Stomach smooth muscle (tissue), 2 donors: Measurements from ENCODE around the gene ETV5.

Experiments used
- H3K27ac ChIP-seq: one replicate; pipeline ENCODE4 v1.7.0; 2013; ENCODE audit warnings: mild to moderate bottlenecking, low read length, inconsistent platforms
- H3K27me3 ChIP-seq, 2 donors: one replicate each; pipeline ENCODE4 v1.7.0; 2013; ENCODE audit warnings: low read length in 2 of 2; ENCODE audit not compliant: insufficient read depth in 2 of 2, control insufficient read depth in 1 of 2
- H3K36me3 ChIP-seq, 2 donors: one replicate each; pipeline ENCODE4 v1.7.0; 2013; ENCODE audit warnings: low read length in 2 of 2; ENCODE audit not compliant: control insufficient read depth in 2 of 2, insufficient read depth in 2 of 2
- H3K4me1 ChIP-seq: one replicate; pipeline ENCODE4 v1.7.0; 2013; ENCODE audit warnings: low read length; ENCODE audit not compliant: control insufficient read depth, insufficient read depth
- H3K4me3 ChIP-seq, 2 donors: one replicate each; pipeline ENCODE4 v1.7.0; 2013; ENCODE audit warnings: low read length in 2 of 2
- H3K9ac ChIP-seq, 2 donors: one replicate each; pipeline ENCODE4 v1.7.0; 2013; ENCODE audit warnings: low read length in 2 of 2, mild to moderate bottlenecking in 1 of 2
- H3K9me3 ChIP-seq, 2 donors: one replicate each; pipeline ENCODE4 v1.7.0; 2013; ENCODE audit warnings: low read length in 2 of 2; ENCODE audit not compliant: control insufficient read depth in 2 of 2
- donor health status: healthy.
- donor health status: Pancreatic carcinoma.

ETV5 gene

DNA sequence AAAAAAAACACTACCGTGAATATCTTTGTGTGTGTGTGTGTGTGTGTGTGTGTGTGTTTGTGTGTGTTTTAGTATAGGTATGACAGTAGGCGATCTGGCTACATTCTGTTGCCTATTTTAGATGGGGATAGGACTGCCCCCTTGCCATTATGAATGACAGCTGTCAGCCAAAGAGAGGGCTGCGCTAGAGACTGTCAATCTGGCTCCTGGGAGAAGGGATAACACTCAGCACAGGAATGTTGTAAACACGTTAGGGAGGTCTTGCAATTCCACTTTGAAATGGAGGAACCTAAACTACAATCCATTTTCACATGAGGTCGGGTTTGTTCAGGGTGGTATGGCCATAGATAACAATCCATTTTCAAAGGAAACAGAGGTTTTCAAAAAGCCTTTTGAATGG is 14.1 kb upstream of the ETV5 start:
- H3K4me3 ChIP-seq, result no peak overlapping the region
- H3K4me1 ChIP-seq, result no peaks in the 10 kb centered on the region
- H3K27me3 ChIP-seq, result peaks cover 0 to 3% of the 10 kb centered on the region in 2 donors
- H3K36me3 ChIP-seq, result no peaks in the 10 kb centered on the region
- no peaks in the 10 kb centered on the region for H3K9me3 ChIP-seq
- no peak overlapping the region for H3K9ac ChIP-seq
- no peak overlapping the region for H3K27ac ChIP-seq

DNA sequence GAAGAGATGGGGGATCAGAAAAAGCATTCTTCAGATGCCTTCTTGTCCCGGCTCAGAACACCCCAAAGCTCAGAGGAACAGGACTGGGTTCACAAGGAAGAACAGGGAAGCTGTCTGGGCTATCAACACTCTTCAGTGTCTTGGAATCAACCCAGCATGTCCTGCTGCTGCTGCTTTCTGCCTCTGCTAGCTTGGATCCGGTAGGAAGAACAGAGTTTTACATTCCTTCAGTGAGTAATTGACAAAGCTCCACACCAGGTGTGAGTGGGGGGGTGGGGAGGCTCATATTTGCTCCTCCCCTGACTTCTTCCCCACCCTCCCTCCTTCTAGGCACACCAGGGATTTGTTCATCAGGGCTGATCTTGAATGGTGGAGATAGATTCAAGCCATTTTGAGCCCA is 13.1 kb upstream of the ETV5 start:
- Histone ChIP-seq H3K9ac (no peak overlapping the region), H3K27me3 (peaks cover 0 to 3% of the 10 kb centered on the region in 2 donors), H3K36me3 (no peaks in the 10 kb centered on the region), H3K4me3 (no peak overlapping the region), H3K9me3 (no peaks in the 10 kb centered on the region), H3K4me1 (no peaks in the 10 kb centered on the region), H3K27ac (no peak overlapping the region)

DNA sequence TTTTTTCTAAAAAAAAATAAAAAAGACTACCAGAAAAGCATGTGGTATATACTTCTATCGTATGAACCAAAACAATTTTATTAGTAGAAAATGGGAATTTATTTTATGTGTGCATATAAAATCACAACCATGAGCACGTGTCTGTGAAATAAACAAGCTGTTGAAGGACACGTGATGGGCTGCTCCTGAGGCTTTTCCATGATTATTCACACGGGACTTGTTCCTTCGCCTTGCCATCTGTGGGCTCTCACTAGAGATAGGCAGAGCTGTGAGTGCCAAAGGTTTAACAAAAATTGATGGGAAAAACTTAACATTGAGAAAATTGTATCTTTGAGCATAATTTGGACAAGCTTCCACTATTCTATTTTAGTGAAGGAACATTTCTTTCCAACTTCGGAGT is 12.4 kb upstream of the ETV5 start:
- Histone ChIP-seq H3K27me3 (peaks cover 0 to 3% of the 10 kb centered on the region in 2 donors), H3K27ac (no peak overlapping the region), H3K9me3 (no peaks in the 10 kb centered on the region), H3K36me3 (no peaks in the 10 kb centered on the region), H3K4me3 (no peak overlapping the region), H3K9ac (no peak overlapping the region), H3K4me1 (no peaks in the 10 kb centered on the region)

DNA sequence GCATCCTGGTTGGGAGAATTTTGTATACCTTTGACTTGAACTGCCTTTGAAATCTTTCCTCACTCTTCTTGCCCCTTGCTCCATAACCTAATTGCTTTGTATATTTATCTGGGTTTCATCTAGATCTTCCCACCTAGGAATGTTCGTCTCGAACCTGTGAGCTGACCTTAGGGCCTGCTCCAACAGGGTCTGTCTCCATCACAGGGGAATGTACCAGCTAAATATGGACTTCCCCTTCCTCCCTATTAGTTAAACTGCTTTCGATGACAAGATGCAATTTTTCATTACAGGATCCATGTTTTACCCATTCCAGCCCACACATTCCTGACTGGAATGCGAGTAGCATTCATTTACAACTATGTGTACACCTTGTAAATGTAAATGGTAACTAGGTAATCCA is 10.6 kb upstream of the ETV5 start:
- Histone ChIP-seq H3K9me3 (no peaks in the 10 kb centered on the region), H3K4me3 (no peak overlapping the region), H3K27me3 (peaks cover 0 to 3% of the 10 kb centered on the region in 2 donors), H3K27ac (no peak overlapping the region), H3K36me3 (no peaks in the 10 kb centered on the region), H3K4me1 (no peaks in the 10 kb centered on the region), H3K9ac (no peak overlapping the region)

DNA sequence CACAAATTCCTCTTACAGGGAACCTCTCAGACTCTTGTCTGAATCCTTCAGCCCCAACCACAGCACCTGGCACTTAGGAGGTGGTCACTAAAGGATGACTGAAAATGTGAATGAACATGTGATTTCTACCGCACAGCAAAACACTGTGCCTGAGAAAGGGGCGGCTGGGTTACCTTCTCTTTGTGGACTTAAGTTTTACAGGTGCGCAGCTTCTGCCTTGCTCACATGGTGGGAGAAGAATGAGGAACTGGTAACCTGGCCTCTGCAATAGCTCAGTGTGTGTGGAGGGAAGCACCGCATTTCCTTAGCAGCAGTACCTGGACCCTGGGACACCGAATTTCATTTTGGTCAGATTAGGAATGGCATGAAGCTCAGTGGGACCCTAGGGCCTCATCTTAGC is 9.8 kb upstream of the ETV5 start:
- no peaks in the 10 kb centered on the region for H3K36me3 ChIP-seq
- no peak overlapping the region for H3K9ac ChIP-seq
- H3K9me3 ChIP-seq, result no peaks in the 10 kb centered on the region
- H3K4me1 ChIP-seq, result no peaks in the 10 kb centered on the region
- no peak overlapping the region for H3K4me3 ChIP-seq
- H3K27me3 ChIP-seq, result peaks cover 0 to 5% of the 10 kb centered on the region in 2 donors
- H3K27ac ChIP-seq, result no peak overlapping the region

DNA sequence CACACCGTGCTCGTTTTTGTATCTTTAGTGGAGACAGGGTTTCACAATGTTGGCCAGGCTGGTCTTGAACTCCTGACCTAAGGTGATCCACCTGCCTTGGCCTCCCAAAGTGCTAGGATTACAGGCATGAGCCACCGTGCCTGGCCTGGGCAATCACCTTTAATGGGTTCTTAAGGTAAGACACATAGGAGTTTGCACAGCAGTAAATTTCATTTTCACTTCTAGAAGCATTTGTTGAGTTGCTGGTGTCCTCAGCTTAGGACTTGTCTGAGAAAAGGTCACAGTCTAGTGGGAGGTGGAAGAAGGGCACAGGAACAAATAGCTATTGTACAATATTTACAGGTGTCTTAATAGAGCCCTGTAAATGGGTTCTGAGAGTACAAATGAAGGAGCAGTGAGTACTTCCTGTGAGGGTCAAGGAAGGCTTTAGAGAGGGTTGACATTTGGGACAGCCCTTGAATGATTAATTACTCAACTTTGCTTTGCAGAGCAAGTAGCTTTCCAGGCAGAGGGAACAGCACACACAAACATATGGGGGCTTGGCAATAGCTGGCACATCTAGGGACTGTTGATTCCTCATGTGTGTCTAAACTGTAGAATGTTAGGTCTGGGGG is 8.7 kb upstream of the ETV5 start:
- H3K9ac ChIP-seq, result no peak overlapping the region
- H3K9me3 ChIP-seq, result no peaks in the 10 kb centered on the region
- H3K27ac ChIP-seq, result no peak overlapping the region
- H3K27me3 ChIP-seq, result peaks cover 0 to 5% of the 10 kb centered on the region in 2 donors
- H3K36me3 ChIP-seq, result no peaks in the 10 kb centered on the region
- no peak overlapping the region for H3K4me3 ChIP-seq
- no peaks in the 10 kb centered on the region for H3K4me1 ChIP-seq

DNA sequence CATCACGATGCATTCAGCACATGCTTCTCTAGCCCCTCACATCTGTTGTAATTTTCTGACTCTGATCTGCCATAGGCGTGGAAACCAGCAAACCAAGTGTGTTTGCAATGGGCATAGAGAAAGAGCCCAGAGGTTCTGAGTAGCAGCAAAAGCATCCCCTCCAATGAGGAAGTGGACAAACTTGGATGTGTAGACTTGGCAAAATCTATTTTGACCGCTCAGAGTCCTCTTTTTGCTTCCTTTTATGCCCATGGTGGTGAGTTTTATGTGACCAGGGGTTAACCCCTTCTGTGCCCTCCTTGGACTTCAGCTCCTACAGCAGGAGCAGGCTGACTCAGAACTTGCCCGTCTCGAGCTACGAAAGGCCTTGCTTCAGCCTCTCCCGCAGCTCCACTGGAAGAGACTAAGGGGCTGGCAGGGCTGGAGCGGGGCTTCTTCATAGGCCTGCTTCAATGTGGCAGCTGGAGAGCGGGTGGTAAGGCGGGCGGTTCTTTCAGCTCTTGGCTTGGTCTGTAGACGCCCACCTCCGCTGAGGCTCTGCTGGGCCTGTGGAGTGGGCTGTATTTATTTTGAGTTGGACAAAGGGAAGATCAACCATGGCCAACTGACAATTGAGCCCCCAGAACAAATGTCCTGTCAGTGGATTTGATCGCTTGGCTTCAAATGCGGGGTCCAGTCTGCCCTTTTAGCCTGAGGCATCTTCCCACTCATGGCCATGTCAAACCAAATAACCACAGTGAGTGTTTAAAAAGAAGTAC is 6.5 kb upstream of the ETV5 start:
- peaks cover 4% of the 10 kb centered on the region for H3K4me1 ChIP-seq

DNA sequence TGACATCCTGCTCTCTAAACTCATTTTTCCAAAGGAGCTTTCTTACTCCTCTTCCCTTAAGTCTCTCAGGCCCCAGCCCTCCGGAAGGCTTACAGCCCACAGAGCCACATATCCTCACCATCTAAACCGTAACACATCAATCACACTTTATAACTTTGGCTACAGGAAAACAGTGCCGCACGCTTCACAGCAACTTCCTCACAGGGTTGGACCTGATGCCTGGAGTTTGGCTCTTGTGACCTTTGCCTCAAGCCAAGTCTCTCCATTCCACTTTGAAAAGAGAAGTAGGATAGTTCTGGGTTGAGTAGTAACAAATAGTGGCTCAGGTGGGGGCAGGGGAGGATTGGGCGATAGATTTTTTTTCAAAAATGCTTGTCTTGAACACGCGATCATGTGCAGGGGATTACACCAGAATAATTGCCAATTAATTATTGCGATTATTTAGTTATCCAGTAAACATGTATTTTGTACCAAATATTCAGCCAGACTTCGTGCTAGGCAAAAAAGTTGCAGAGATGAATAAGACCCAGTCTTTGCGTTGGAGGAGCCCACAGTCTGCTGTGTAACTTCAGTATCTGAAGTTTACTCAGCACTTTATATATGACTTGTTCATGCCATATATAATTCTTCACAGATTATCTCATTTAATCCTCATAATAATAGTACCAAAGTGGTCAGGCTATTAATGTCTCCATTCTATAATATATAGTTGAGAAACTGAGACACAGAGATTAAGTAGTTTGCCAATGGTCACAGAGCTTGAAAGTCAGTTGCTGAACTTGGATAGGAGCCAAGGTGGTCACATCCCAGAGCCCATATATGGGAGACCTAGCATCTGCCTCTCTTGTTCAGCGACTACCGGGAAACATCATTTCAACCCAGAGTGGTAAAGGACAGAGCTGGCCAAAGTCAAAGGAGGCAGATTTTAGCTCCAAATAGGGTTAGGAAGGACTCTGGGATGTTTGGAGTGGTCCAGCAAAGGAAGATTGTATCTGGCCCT is 2.4 kb upstream of the ETV5 start:
- H3K9me3 ChIP-seq, result no peaks in the 10 kb centered on the region
- H3K9ac ChIP-seq, result no peak overlapping the region
- peaks cover 19% of the 10 kb centered on the region for H3K4me1 ChIP-seq
- no peaks in the 10 kb centered on the region for H3K36me3 ChIP-seq
- no peak overlapping the region for H3K27ac ChIP-seq
- peaks cover 10 to 12% of the 10 kb centered on the region in 2 donors for H3K27me3 ChIP-seq
- no peak overlapping the region for H3K4me3 ChIP-seq

More for the DNA sequence above, 6.5 kb upstream of the ETV5 start:
- H3K27me3 ChIP-seq, result peaks cover 4 to 10% of the 10 kb centered on the region in 2 donors
- no peaks in the 10 kb centered on the region for H3K36me3 ChIP-seq
- no peak overlapping the region for H3K4me3 ChIP-seq
- H3K27ac ChIP-seq, result no peak overlapping the region
- no peak overlapping the region for H3K9ac ChIP-seq
- no peaks in the 10 kb centered on the region for H3K9me3 ChIP-seq

DNA sequence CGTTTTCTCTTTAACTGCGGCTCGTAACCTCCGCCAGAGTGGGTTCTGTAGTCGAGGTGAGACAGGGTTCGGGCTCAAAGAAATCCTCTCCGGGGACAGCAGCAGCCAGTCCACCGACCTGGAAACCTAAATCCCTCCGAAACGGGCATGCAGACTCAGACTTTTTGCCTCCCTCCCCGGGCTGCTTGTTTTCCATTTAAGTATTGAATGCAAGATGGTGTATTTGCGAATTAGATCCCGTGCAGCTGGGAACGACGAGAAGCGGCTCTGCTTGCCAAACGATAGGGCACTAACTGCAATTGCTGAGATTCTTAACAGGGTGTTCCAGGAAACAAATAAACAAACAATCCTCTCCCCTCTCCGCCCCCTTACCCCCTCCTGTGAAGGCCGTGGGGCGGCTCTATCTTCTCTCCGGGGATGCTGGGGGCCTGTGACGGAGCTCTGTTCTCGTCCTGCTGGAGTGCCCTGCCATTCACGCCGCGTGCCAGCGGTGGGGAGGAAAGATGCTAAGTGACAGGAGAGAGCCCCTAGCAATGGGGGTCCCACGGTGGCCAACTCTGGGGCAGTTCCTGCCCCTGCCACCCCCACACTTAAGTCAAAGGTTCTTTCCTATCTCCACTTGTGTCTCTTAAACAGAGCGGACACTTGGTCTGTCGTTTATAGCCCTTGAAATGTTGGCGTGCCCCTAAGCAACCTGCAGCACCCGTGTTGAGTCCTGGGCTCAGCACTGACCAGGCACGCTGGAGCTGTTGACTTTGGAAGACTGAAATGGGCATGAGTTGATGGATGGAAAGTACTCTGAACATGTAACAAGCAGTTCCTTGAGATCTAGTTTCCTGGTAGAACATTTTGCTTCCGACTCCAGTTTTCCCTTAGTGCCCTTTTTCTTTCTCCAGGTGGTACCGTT is 1.3 kb upstream of the ETV5 start:
- Histone ChIP-seq H3K36me3 (no peaks in the 10 kb centered on the region), H3K9ac (peak overlapping the region; percentile 71 to 83), H3K4me3 (peak overlapping the region; percentile 85 to 89), H3K4me1 (peaks cover 19% of the 10 kb centered on the region), H3K27me3 (peaks cover 10 to 12% of the 10 kb centered on the region in 2 donors), H3K27ac (peak overlapping the region; percentile 77), H3K9me3 (no peaks in the 10 kb centered on the region)
